ENCODE results near the gene ASIC2.

- TF ChIP-seq POLR2A (IDR thresholded peaks at IDR 0.05) (no peak), POLR2AphosphoS5 (IDR thresholded peaks at IDR 0.05) (no peak)
- TF ChIP-seq, protein P1, sequence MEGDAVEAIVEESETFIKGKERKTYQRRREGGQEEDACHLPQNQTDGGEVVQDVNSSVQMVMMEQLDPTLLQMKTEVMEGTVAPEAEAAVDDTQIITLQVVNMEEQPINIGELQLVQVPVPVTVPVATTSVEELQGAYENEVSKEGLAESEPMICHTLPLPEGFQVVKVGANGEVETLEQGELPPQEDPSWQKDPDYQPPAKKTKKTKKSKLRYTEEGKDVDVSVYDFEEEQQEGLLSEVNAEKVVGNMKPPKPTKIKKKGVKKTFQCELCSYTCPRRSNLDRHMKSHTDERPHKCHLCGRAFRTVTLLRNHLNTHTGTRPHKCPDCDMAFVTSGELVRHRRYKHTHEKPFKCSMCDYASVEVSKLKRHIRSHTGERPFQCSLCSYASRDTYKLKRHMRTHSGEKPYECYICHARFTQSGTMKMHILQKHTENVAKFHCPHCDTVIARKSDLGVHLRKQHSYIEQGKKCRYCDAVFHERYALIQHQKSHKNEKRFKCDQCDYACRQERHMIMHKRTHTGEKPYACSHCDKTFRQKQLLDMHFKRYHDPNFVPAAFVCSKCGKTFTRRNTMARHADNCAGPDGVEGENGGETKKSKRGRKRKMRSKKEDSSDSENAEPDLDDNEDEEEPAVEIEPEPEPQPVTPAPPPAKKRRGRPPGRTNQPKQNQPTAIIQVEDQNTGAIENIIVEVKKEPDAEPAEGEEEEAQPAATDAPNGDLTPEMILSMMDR (IDR thresholded peaks at IDR 0.05) = no peak
Measured at GRCh38 chr17:33285413-33285812, 7.7 kb downstream of the ASIC2 start.
